HUES64 (cell line): ENCODE data around the gene MAPK6.
"Not testable (repeated sequence)": the region's sequence is repeated elsewhere in the genome, so short reads cannot be mapped to it uniquely, and the experiment has no call there.

ENCODE experiments used
- H3K27ac ChIP-seq: 2 replicates; pipeline ENCODE4 v1.7.0; 2013; ENCODE audit warnings: low read depth, low read length, inconsistent platforms
- H3K27me3 ChIP-seq: 2 replicates; pipeline ENCODE4 v1.6.1; 2013; ENCODE audit warnings: mild to moderate bottlenecking, low read length; ENCODE audit not compliant: insufficient read depth
- H3K36me3 ChIP-seq: 2 replicates; pipeline ENCODE4 v1.6.1; 2013; ENCODE audit warnings: mild to moderate bottlenecking, low read length; ENCODE audit not compliant: insufficient read depth
- H3K4me1 ChIP-seq: 2 replicates; pipeline ENCODE4 v1.6.1; 2013; ENCODE audit warnings: mild to moderate bottlenecking, low read length, moderate library complexity; ENCODE audit not compliant: insufficient read depth
- H3K4me3 ChIP-seq: 2 replicates; pipeline ENCODE4 v1.5.1; 2013; ENCODE audit warnings: mild to moderate bottlenecking, low read length, moderate library complexity
- H3K9ac ChIP-seq: 2 replicates; pipeline ENCODE4 v1.6.1; 2013; ENCODE audit warnings: mild to moderate bottlenecking, low read depth, low read length
- H3K9me3 ChIP-seq: 2 replicates; pipeline ENCODE4 v1.6.1; 2013; ENCODE audit warnings: low read depth, low read length; ENCODE audit not compliant: insufficient read depth
- WGBS: fragments of 150-250, 120-280 bp; methylation state at CpG from one replicate; pipeline ENCODE4 v1.1.7; 2013; ENCODE audit warnings: missing lambda C conversion rate; 5-methylcytosine and 5-hydroxymethylcytosine counted together

MAPK6 gene

GRCh38 chr15:52071570-52071969 lies 52.6 kb downstream of the MAPK6 start:
- H3K4me1 ChIP-seq, result no peaks in the 10 kb centered on the region
- H3K36me3 ChIP-seq, result no peaks in the 10 kb centered on the region; the same call in 1 of the 2 replicates
- no peaks in the 10 kb centered on the region for H3K27me3 ChIP-seq
- H3K9ac ChIP-seq, result no peak overlapping the region
- no peaks in the 10 kb centered on the region for H3K9me3 ChIP-seq
- H3K4me3 ChIP-seq, result no peak overlapping the region
- WGBS, result 95% methylated on average over 10 of the region's 10 CpGs
- H3K27ac ChIP-seq, result no peak overlapping the region

- no peaks in the 10 kb centered on the region for H3K27me3 ChIP-seq
- no peaks in the 10 kb centered on the region for H3K4me1 ChIP-seq
- H3K4me3 ChIP-seq, result no peak overlapping the region
- 87% methylated on average over 11 of the region's 11 CpGs for WGBS
- H3K27ac ChIP-seq, result no peak overlapping the region
- no peaks in the 10 kb centered on the region for H3K9me3 ChIP-seq
- H3K36me3 ChIP-seq, result no peaks in the 10 kb centered on the region
- no peak overlapping the region for H3K9ac ChIP-seq
Observed at GRCh38 chr15:52076889-52077781, 58.1 kb downstream of the MAPK6 start.

- no peaks in the 10 kb centered on the region for H3K36me3 ChIP-seq
- no peaks in the 10 kb centered on the region for H3K27me3 ChIP-seq
- no peak overlapping the region for H3K27ac ChIP-seq
- no peaks in the 10 kb centered on the region for H3K9me3 ChIP-seq
- H3K4me3 ChIP-seq, result no peak overlapping the region
- H3K9ac ChIP-seq, result no peak overlapping the region
- WGBS, result 88% methylated on average over 10 of the region's 10 CpGs
- no peaks in the 10 kb centered on the region for H3K4me1 ChIP-seq
Observed at GRCh38 chr15:52078197-52078875, 59.3 kb downstream of the MAPK6 start.

GRCh38 chr15:52078876-52079700 lies 60.1 kb downstream of the MAPK6 start:
- Histone ChIP-seq H3K9me3 (no peaks in the 10 kb centered on the region), H3K4me1 (no peaks in the 10 kb centered on the region), H3K4me3 (no peak overlapping the region), H3K27me3 (no peaks in the 10 kb centered on the region), H3K9ac (no peak overlapping the region), H3K27ac (no peak overlapping the region), H3K36me3 (no peaks in the 10 kb centered on the region)
- WGBS, result 56% methylated on average over 10 of the region's 13 CpGs

GRCh38 chr15:52080031-52080430 lies 61.0 kb downstream of the MAPK6 start:
- no peak overlapping the region for H3K4me3 ChIP-seq
- H3K36me3 ChIP-seq, result no peaks in the 10 kb centered on the region
- H3K9me3 ChIP-seq, result no peaks in the 10 kb centered on the region
- no peaks in the 10 kb centered on the region for H3K27me3 ChIP-seq
- H3K27ac ChIP-seq, result no peak overlapping the region
- no peak overlapping the region for H3K9ac ChIP-seq
- WGBS, result 92% methylated on average over 5 of the region's 5 CpGs
- no peaks in the 10 kb centered on the region for H3K4me1 ChIP-seq

- no peak overlapping the region for H3K27ac ChIP-seq
- no peaks in the 10 kb centered on the region for H3K4me1 ChIP-seq
- no peaks in the 10 kb centered on the region for H3K9me3 ChIP-seq
- 89% methylated on average over 8 of the region's 9 CpGs for WGBS
- H3K27me3 ChIP-seq, result no peaks in the 10 kb centered on the region
- no peaks in the 10 kb centered on the region for H3K36me3 ChIP-seq
- H3K9ac ChIP-seq, result no peak overlapping the region
- H3K4me3 ChIP-seq, result no peak overlapping the region
Observed at GRCh38 chr15:52080706-52081392, 61.8 kb downstream of the MAPK6 start.

GRCh38 chr15:52082197-52083036 lies 63.4 kb downstream of the MAPK6 start:
- no peak overlapping the region for H3K9ac ChIP-seq
- WGBS, result 86% methylated on average over 5 of the region's 5 CpGs
- no peaks in the 10 kb centered on the region for H3K27me3 ChIP-seq
- no peaks in the 10 kb centered on the region for H3K36me3 ChIP-seq
- no peak overlapping the region for H3K4me3 ChIP-seq
- no peaks in the 10 kb centered on the region; the same call in 1 of the 2 replicates for H3K9me3 ChIP-seq
- H3K27ac ChIP-seq, result no peak overlapping the region
- H3K4me1 ChIP-seq, result no peaks in the 10 kb centered on the region

GRCh38 chr15:52083037-52083359 lies 64.0 kb downstream of the MAPK6 start:
- not testable (repeated sequence) for H3K9ac ChIP-seq, H3K27me3 ChIP-seq, H3K4me1 ChIP-seq, H3K27ac ChIP-seq, H3K4me3 ChIP-seq, H3K36me3 ChIP-seq, H3K9me3 ChIP-seq
- 93% methylated on average over 1 of the region's 1 CpG for WGBS

- H3K27me3 ChIP-seq, result no peaks in the 10 kb centered on the region
- no peak overlapping the region for H3K27ac ChIP-seq
- H3K4me1 ChIP-seq, result no peaks in the 10 kb centered on the region
- no peaks in the 10 kb centered on the region; the same call in 1 of the 2 replicates for H3K9me3 ChIP-seq
- 83% methylated on average over 3 of the region's 4 CpGs for WGBS
- no peak overlapping the region for H3K9ac ChIP-seq
- H3K36me3 ChIP-seq, result no peaks in the 10 kb centered on the region
- no peak overlapping the region for H3K4me3 ChIP-seq
Observed at GRCh38 chr15:52083603-52084002, 64.6 kb downstream of the MAPK6 start.

GRCh38 chr15:52085299-52085698 lies 66.3 kb downstream of the MAPK6 start:
- Histone ChIP-seq H3K36me3 (no peaks in the 10 kb centered on the region), H3K4me1 (no peaks in the 10 kb centered on the region), H3K9me3 (peaks cover 4% of the 10 kb centered on the region; the same call in 1 of the 2 replicates), H3K9ac (no peak overlapping the region), H3K27ac (no peak overlapping the region), H3K4me3 (no peak overlapping the region), H3K27me3 (no peaks in the 10 kb centered on the region)
